ENCODE measurements around the gene SOWAHC. TPM values are rescaled to one million over a fixed set of nuclear protein-coding genes. Genes with fewer than 3 reads are reported as not detected.

Gene SOWAHC
- total and polyA plus RNA-seq, 2 of the 13 experiments (the other 11 are each of a cell fraction or from before 2014, with no cell fraction given) = 21.2 to 22.5 TPM

DNA sequence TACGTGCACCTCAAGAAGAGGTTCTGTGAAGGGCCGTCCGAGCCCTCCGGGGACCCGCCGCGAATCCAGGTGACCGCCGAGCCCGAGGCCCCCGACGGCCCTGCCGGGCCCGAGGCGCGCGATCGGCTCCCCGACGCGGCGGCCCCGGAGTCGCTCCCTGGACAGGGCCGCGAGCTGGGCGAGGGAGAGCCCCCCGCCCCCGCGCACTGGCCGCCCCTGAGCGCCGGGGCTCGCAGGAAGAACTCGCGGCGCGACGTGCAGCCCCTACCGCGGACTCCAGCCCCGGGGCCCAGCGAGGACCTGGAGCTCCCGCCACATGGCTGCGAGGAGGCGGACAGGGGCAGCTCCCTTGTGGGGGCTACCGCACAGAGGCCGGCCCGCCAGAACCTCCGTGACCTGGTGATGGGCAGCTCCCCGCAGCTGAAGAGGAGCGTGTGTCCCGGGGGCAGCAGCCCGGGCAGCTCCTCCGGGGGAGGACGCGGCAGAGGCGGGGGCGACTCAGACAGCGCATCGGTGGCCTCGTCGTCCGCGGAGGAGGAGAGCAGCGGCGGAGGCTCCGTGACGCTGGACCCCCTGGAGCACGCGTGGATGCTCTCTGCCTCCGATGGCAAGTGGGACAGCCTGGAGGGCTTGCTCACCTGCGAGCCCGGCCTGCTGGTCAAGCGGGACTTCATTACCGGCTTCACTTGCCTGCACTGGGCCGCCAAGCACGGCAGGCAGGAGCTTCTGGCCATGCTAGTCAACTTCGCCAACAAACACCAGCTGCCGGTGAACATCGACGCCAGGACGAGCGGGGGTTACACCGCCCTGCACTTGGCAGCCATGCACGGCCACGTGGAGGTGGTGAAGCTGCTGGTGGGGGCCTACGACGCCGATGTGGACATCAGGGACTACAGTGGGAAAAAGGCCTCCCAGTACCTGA is 812 bp downstream of the SOWAHC start (continued):
- TF ChIP-seq, protein P1, sequence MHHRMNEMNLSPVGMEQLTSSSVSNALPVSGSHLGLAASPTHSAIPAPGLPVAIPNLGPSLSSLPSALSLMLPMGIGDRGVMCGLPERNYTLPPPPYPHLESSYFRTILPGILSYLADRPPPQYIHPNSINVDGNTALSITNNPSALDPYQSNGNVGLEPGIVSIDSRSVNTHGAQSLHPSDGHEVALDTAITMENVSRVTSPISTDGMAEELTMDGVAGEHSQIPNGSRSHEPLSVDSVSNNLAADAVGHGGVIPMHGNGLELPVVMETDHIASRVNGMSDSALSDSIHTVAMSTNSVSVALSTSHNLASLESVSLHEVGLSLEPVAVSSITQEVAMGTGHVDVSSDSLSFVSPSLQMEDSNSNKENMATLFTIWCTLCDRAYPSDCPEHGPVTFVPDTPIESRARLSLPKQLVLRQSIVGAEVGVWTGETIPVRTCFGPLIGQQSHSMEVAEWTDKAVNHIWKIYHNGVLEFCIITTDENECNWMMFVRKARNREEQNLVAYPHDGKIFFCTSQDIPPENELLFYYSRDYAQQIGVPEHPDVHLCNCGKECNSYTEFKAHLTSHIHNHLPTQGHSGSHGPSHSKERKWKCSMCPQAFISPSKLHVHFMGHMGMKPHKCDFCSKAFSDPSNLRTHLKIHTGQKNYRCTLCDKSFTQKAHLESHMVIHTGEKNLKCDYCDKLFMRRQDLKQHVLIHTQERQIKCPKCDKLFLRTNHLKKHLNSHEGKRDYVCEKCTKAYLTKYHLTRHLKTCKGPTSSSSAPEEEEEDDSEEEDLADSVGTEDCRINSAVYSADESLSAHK (CRISPR knock-in tag; IDR thresholded peaks at IDR 0.05; ENCODE audit: borderline replicate concordance) = no peak
- TF ChIP-seq ZMYM2 (CRISPR knock-in tag; IDR thresholded peaks at IDR 0.05) = no peak
- peak; percentile 72 for TF ChIP-seq RBFOX2 (IDR thresholded peaks at IDR 0.05; ENCODE audit: low read depth, low read length)
- 0 out of 2 replicates have a peak, but pooled peaks have one; percentile 39 for TF ChIP-seq ZFAT (CRISPR knock-in tag; conservative IDR thresholded peaks at IDR 0.05)
- TF ChIP-seq ZBTB7B (CRISPR knock-in tag; IDR thresholded peaks at IDR 0.05) = no peak; the same call in 1 of the 2 replicates
- TF ChIP-seq ZNF33A (CRISPR knock-in tag; IDR thresholded peaks at IDR 0.05; ENCODE audit: borderline replicate concordance) = no peak
- TF ChIP-seq DR1 (CRISPR knock-in tag; IDR thresholded peaks at IDR 0.05) = no peak; the same call in 1 of the 2 replicates
- TF ChIP-seq, protein P2, sequence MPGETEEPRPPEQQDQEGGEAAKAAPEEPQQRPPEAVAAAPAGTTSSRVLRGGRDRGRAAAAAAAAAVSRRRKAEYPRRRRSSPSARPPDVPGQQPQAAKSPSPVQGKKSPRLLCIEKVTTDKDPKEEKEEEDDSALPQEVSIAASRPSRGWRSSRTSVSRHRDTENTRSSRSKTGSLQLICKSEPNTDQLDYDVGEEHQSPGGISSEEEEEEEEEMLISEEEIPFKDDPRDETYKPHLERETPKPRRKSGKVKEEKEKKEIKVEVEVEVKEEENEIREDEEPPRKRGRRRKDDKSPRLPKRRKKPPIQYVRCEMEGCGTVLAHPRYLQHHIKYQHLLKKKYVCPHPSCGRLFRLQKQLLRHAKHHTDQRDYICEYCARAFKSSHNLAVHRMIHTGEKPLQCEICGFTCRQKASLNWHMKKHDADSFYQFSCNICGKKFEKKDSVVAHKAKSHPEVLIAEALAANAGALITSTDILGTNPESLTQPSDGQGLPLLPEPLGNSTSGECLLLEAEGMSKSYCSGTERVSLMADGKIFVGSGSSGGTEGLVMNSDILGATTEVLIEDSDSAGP (CRISPR knock-in tag; IDR thresholded peaks at IDR 0.05; ENCODE audit: borderline replicate concordance) = peak; percentile 82
- TF ChIP-seq, protein P3, sequence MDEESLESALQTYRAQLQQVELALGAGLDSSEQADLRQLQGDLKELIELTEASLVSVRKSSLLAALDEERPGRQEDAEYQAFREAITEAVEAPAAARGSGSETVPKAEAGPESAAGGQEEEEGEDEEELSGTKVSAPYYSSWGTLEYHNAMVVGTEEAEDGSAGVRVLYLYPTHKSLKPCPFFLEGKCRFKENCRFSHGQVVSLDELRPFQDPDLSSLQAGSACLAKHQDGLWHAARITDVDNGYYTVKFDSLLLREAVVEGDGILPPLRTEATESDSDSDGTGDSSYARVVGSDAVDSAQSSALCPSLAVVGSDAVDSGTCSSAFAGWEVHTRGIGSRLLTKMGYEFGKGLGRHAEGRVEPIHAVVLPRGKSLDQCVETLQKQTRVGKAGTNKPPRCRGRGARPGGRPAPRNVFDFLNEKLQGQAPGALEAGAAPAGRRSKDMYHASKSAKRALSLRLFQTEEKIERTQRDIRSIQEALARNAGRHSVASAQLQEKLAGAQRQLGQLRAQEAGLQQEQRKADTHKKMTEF (CRISPR knock-in tag; IDR thresholded peaks at IDR 0.05) = peak; percentile 75
- TF ChIP-seq, protein P4, sequence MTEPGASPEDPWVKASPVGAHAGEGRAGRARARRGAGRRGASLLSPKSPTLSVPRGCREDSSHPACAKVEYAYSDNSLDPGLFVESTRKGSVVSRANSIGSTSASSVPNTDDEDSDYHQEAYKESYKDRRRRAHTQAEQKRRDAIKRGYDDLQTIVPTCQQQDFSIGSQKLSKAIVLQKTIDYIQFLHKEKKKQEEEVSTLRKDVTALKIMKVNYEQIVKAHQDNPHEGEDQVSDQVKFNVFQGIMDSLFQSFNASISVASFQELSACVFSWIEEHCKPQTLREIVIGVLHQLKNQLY (CRISPR knock-in tag; IDR thresholded peaks at IDR 0.05) = no peak
- TF ChIP-seq ZNF205 (CRISPR knock-in tag; IDR thresholded peaks at IDR 0.05) = 0 out of 2 replicates have a peak, but pooled peaks have one; percentile 23
- TF ChIP-seq, protein P5, sequence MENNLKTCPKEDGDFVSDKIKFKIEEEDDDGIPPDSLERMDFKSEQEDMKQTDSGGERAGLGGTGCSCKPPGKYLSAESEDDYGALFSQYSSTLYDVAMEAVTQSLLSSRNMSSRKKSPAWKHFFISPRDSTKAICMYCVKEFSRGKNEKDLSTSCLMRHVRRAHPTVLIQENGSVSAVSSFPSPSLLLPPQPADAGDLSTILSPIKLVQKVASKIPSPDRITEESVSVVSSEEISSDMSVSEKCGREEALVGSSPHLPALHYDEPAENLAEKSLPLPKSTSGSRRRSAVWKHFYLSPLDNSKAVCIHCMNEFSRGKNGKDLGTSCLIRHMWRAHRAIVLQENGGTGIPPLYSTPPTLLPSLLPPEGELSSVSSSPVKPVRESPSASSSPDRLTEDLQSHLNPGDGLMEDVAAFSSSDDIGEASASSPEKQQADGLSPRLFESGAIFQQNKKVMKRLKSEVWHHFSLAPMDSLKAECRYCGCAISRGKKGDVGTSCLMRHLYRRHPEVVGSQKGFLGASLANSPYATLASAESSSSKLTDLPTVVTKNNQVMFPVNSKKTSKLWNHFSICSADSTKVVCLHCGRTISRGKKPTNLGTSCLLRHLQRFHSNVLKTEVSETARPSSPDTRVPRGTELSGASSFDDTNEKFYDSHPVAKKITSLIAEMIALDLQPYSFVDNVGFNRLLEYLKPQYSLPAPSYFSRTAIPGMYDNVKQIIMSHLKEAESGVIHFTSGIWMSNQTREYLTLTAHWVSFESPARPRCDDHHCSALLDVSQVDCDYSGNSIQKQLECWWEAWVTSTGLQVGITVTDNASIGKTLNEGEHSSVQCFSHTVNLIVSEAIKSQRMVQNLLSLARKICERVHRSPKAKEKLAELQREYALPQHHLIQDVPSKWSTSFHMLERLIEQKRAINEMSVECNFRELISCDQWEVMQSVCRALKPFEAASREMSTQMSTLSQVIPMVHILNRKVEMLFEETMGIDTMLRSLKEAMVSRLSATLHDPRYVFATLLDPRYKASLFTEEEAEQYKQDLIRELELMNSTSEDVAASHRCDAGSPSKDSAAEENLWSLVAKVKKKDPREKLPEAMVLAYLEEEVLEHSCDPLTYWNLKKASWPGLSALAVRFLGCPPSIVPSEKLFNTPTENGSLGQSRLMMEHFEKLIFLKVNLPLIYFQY (CRISPR knock-in tag; IDR thresholded peaks at IDR 0.05; ENCODE audit: borderline replicate concordance) = no peak
- TF ChIP-seq, protein P6, sequence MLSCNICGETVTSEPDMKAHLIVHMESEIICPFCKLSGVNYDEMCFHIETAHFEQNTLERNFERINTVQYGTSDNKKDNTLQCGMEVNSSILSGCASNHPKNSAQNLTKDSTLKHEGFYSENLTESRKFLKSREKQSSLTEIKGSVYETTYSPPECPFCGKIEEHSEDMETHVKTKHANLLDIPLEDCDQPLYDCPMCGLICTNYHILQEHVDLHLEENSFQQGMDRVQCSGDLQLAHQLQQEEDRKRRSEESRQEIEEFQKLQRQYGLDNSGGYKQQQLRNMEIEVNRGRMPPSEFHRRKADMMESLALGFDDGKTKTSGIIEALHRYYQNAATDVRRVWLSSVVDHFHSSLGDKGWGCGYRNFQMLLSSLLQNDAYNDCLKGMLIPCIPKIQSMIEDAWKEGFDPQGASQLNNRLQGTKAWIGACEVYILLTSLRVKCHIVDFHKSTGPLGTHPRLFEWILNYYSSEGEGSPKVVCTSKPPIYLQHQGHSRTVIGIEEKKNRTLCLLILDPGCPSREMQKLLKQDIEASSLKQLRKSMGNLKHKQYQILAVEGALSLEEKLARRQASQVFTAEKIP (CRISPR knock-in tag; IDR thresholded peaks at IDR 0.05; ENCODE audit: borderline replicate concordance) = no peak
- TF ChIP-seq MAFF (IDR thresholded peaks at IDR 0.05; ENCODE audit: low read depth, low read length) = no peak
- peak; percentile 73 for TF ChIP-seq MED13 (CRISPR knock-in tag; IDR thresholded peaks at IDR 0.05)
- TF ChIP-seq ZSCAN12 (CRISPR knock-in tag; IDR thresholded peaks at IDR 0.05) = 0 out of 2 replicates have a peak, but pooled peaks have one; percentile 19
